K562 (cell line): Measurements from ENCODE around the gene PHLDB2.

ENCODE experiments used
- CTCF ChIP-seq, 3 experiments: IDR thresholded peaks in 2 of 3; conservative IDR thresholded peaks in 1 of 3; 2 replicates each; pipeline ENCODE4 v1.5.1; 2011 to 2012; ENCODE audit warnings: low read length in 3 of 3, mild to moderate bottlenecking in 3 of 3, control low read depth in 2 of 3, improper control_type of control experiment in 1 of 3, inconsistent platforms in 1 of 3, low read depth in 1 of 3, mixed read lengths in 1 of 3, moderate library complexity in 1 of 3; ENCODE audit not compliant: insufficient read depth in 2 of 3
- EGR1 ChIP-seq: fragments of 450-650 bp; conservative IDR thresholded peaks from 2 replicates; pipeline ENCODE4 v1.6.1; 2017; ENCODE audit warnings: mild to moderate bottlenecking
- IRF1 ChIP-seq: sonication (generic); formaldehyde crosslinking; IDR thresholded peaks from 2 replicates; pipeline ENCODE4 v1.8.0; 2022; ENCODE audit warnings: missing genetic modification reagents, mild to moderate bottlenecking, borderline replicate concordance
- MAFF ChIP-seq: IDR thresholded peaks from 2 replicates; pipeline ENCODE4 v1.6.1; 2012; ENCODE audit warnings: low read length, improper control_type of control experiment
- MAZ ChIP-seq, 2 experiments: fragments of 450-650 bp in 1 of 2; sonication (generic) in 1 of 2; formaldehyde crosslinking; IDR thresholded peaks in 1 of 2; conservative IDR thresholded peaks in 1 of 2; 2 replicates each; pipeline versions ENCODE4 v1.4.0 to v1.5.0; 2020; ENCODE audit warnings: mild to moderate bottlenecking in 1 of 2, missing genetic modification reagents in 1 of 2
- NFXL1 ChIP-seq: fragments of 450-650 bp; formaldehyde crosslinking; IDR thresholded peaks from 2 replicates; pipeline ENCODE4 v1.4.0; 2021; ENCODE audit warnings: mild to moderate bottlenecking
- POLR2AphosphoS5 ChIP-seq: IDR thresholded peaks from 2 replicates; pipeline ENCODE4 v1.6.1; 2011; ENCODE audit warnings: mild to moderate bottlenecking, low read depth, low read length, moderate library complexity; ENCODE audit not compliant: control insufficient read depth, insufficient read depth
- TAF1 ChIP-seq: IDR thresholded peaks from 2 replicates; pipeline ENCODE4 v1.6.1; 2011; ENCODE audit warnings: mild to moderate bottlenecking, low read length, moderate library complexity; ENCODE audit not compliant: insufficient read depth, control insufficient read depth, severe bottlenecking; ENCODE audit errors: extremely low read depth
- ZNF449 ChIP-seq: fragments of 250-450 bp; sonication (Bioruptor Pico); IDR thresholded peaks from 2 replicates; pipeline ENCODE4 v1.8.0; 2022; ENCODE audit warnings: moderate library complexity, mild to moderate bottlenecking, inconsistent platforms
- TF ChIP-seq, protein P1 (sequence below): sonication (generic); formaldehyde crosslinking; IDR thresholded peaks from 2 replicates; pipeline ENCODE4 v1.8.0; 2022; ENCODE audit warnings: mild to moderate bottlenecking, missing genetic modification reagents

DNA sequence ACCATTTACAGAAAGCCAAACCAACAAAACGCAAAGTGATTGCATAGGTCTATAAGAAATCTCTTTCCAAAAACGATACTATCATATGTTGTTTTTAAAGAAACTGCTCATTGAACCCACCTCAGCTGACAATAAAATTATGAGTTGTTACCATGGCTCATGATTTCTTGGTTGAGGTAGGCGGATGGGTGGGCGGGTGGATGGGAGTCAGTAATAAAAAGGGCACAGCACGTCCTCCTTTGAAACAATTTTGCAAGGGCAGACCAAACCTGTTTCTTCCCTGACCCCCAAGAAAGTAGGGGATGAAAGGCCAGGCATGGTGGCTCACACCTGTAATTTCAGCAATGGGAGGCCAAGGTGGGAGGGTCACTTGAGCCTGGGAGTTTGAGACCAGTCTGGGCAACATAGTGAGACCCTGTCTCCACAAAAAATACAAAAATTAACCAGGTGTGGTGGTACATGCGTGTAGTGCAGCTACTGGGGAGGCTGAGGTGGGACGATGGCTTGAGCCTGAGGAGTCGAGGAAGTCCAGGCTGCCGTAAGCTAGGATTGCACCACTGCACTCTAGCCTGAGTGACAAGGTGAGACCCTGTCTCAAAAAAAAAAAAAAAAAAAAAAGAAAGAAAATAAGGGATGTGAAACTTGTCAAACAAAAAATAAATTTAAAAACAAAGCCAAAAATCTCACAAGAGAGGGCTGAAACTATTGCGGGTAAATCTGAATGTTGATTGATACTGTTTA, 121.8 kb downstream of the PHLDB2 start:
- no peak for TF ChIP-seq CTCF (IDR thresholded peaks at IDR 0.05 in 2 of 3, conservative IDR thresholded peaks at IDR 0.05 in 1 of 3; ENCODE audit: insufficient read depth in 2 of 3, low read depth in 1 of 3, low read length in 3 of 3)
- no peak for TF ChIP-seq NFXL1
- TF ChIP-seq ZNF449 = no peak
- no peak for TF ChIP-seq EGR1
- TF ChIP-seq IRF1 = no peak
- no peak for TF ChIP-seq TAF1
- TF ChIP-seq, protein P1, sequence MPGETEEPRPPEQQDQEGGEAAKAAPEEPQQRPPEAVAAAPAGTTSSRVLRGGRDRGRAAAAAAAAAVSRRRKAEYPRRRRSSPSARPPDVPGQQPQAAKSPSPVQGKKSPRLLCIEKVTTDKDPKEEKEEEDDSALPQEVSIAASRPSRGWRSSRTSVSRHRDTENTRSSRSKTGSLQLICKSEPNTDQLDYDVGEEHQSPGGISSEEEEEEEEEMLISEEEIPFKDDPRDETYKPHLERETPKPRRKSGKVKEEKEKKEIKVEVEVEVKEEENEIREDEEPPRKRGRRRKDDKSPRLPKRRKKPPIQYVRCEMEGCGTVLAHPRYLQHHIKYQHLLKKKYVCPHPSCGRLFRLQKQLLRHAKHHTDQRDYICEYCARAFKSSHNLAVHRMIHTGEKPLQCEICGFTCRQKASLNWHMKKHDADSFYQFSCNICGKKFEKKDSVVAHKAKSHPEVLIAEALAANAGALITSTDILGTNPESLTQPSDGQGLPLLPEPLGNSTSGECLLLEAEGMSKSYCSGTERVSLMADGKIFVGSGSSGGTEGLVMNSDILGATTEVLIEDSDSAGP (CRISPR knock-in tag) = no peak
- no peak for TF ChIP-seq MAZ (CRISPR knock-in tag; conservative IDR thresholded peaks at IDR 0.05 in 1 of 2, IDR thresholded peaks at IDR 0.05 in 1 of 2)
- TF ChIP-seq POLR2AphosphoS5 = no peak
- no peak for TF ChIP-seq MAFF
